ENCODE measurements around the gene CSF2RB.
A peak's percentile ranks its signal among the peaks of the same experiment; 100 is the strongest.

The CSF2RB gene

GRCh38 chr22:36916034-36916433 is 2.6 kb downstream of the CSF2RB start:
- H3K4me3 ChIP-seq (ENCODE audit: low read depth in 1 of 2, low read length in 2 of 2) = no peak overlapping the region
- H3K27ac ChIP-seq (ENCODE audit: low read depth, low read length) = no peak overlapping the region
- peaks cover 0 to 9% of the 10 kb centered on the region in 2 donors for H3K4me1 ChIP-seq (ENCODE audit: control insufficient read depth in 1 of 2, insufficient read depth in 2 of 2, low read length in 2 of 2)
- peaks cover 0 to 3% of the 10 kb centered on the region in 2 donors for H3K9me3 ChIP-seq (ENCODE audit: control insufficient read depth in 1 of 2, low read length in 2 of 2)
- no peaks in the 10 kb centered on the region for H3K36me3 ChIP-seq (ENCODE audit: control insufficient read depth in 1 of 2, insufficient read depth in 2 of 2, low read length in 2 of 2)
- H3K27me3 ChIP-seq (ENCODE audit: control insufficient read depth in 1 of 2, insufficient read depth in 2 of 2, low read length in 2 of 2) = no peaks in the 10 kb centered on the region
- no peak overlapping the region for H3K9ac ChIP-seq (ENCODE audit: low read depth in 1 of 2, low read length in 2 of 2)

GRCh38 chr22:36918586-36919284 is 5.3 kb downstream of the CSF2RB start:
- Histone ChIP-seq H3K36me3 (ENCODE audit: control insufficient read depth in 1 of 2, insufficient read depth in 2 of 2, low read length in 2 of 2) (no peaks in the 10 kb centered on the region), H3K4me3 (ENCODE audit: low read depth in 1 of 2, low read length in 2 of 2) (no peak overlapping the region), H3K9me3 (ENCODE audit: control insufficient read depth in 1 of 2, low read length in 2 of 2) (peaks cover 0 to 3% of the 10 kb centered on the region in 2 donors), H3K27me3 (ENCODE audit: control insufficient read depth in 1 of 2, insufficient read depth in 2 of 2, low read length in 2 of 2) (no peaks in the 10 kb centered on the region), H3K4me1 (ENCODE audit: control insufficient read depth in 1 of 2, insufficient read depth in 2 of 2, low read length in 2 of 2) (peaks cover 0 to 14% of the 10 kb centered on the region in 2 donors), H3K27ac (ENCODE audit: low read depth, low read length) (no peak overlapping the region), H3K9ac (ENCODE audit: low read depth in 1 of 2, low read length in 2 of 2) (no peak overlapping the region)

- H3K9me3 ChIP-seq (ENCODE audit: control insufficient read depth in 1 of 2, low read length in 2 of 2) = peaks cover 0 to 3% of the 10 kb centered on the region in 2 donors
- H3K27ac ChIP-seq (ENCODE audit: low read depth, low read length) = no peak overlapping the region
- H3K9ac ChIP-seq (ENCODE audit: low read depth in 1 of 2, low read length in 2 of 2) = no peak overlapping the region
- no peak overlapping the region for H3K4me3 ChIP-seq (ENCODE audit: low read depth in 1 of 2, low read length in 2 of 2)
- H3K27me3 ChIP-seq (ENCODE audit: control insufficient read depth in 1 of 2, insufficient read depth in 2 of 2, low read length in 2 of 2) = no peaks in the 10 kb centered on the region
- peaks cover 0 to 8% of the 10 kb centered on the region in 2 donors for H3K36me3 ChIP-seq (ENCODE audit: control insufficient read depth in 1 of 2, insufficient read depth in 2 of 2, low read length in 2 of 2)
- H3K4me1 ChIP-seq (ENCODE audit: control insufficient read depth in 1 of 2, insufficient read depth in 2 of 2, low read length in 2 of 2) = peaks cover 0 to 14% of the 10 kb centered on the region in 2 donors
Observed at GRCh38 chr22:36921309-36922104, 8.1 kb downstream of the CSF2RB start.

GRCh38 chr22:36922105-36922608 is 8.7 kb downstream of the CSF2RB start:
- H3K27me3 ChIP-seq (ENCODE audit: control insufficient read depth in 1 of 2, insufficient read depth in 2 of 2, low read length in 2 of 2) = no peaks in the 10 kb centered on the region
- H3K27ac ChIP-seq (ENCODE audit: low read depth, low read length) = peak overlapping the region; percentile 3

GRCh38 chr22:36922711-36923110 is 9.3 kb downstream of the CSF2RB start:
- no peaks in the 10 kb centered on the region for H3K27me3 ChIP-seq (ENCODE audit: control insufficient read depth in 1 of 2, insufficient read depth in 2 of 2, low read length in 2 of 2)
- peaks cover 0 to 8% of the 10 kb centered on the region in 2 donors for H3K36me3 ChIP-seq (ENCODE audit: control insufficient read depth in 1 of 2, insufficient read depth in 2 of 2, low read length in 2 of 2)
- H3K9ac ChIP-seq (ENCODE audit: low read depth in 1 of 2, low read length in 2 of 2) = no peak overlapping the region
- peaks cover 0 to 3% of the 10 kb centered on the region in 2 donors for H3K9me3 ChIP-seq (ENCODE audit: control insufficient read depth in 1 of 2, low read length in 2 of 2)
- no peak overlapping the region for H3K27ac ChIP-seq (ENCODE audit: low read depth, low read length)
- H3K4me3 ChIP-seq (ENCODE audit: low read depth in 1 of 2, low read length in 2 of 2) = no peak overlapping the region
- peaks cover 0 to 14% of the 10 kb centered on the region in 2 donors for H3K4me1 ChIP-seq (ENCODE audit: control insufficient read depth in 1 of 2, insufficient read depth in 2 of 2, low read length in 2 of 2)

More at GRCh38 chr22:36922105-36922608, 8.7 kb downstream of the CSF2RB start:
- no peak overlapping the region for H3K9ac ChIP-seq (ENCODE audit: low read depth in 1 of 2, low read length in 2 of 2)
- H3K4me3 ChIP-seq (ENCODE audit: low read depth in 1 of 2, low read length in 2 of 2) = no peak overlapping the region
- peaks cover 0 to 8% of the 10 kb centered on the region in 2 donors for H3K36me3 ChIP-seq (ENCODE audit: control insufficient read depth in 1 of 2, insufficient read depth in 2 of 2, low read length in 2 of 2)
- peaks cover 0 to 3% of the 10 kb centered on the region in 2 donors for H3K9me3 ChIP-seq (ENCODE audit: control insufficient read depth in 1 of 2, low read length in 2 of 2)
- peaks cover 0 to 14% of the 10 kb centered on the region in 2 donors for H3K4me1 ChIP-seq (ENCODE audit: control insufficient read depth in 1 of 2, insufficient read depth in 2 of 2, low read length in 2 of 2)

- Histone ChIP-seq H3K27ac (ENCODE audit: low read depth, low read length) (no peak overlapping the region), H3K36me3 (ENCODE audit: control insufficient read depth in 1 of 2, insufficient read depth in 2 of 2, low read length in 2 of 2) (peaks cover 0 to 8% of the 10 kb centered on the region in 2 donors), H3K27me3 (ENCODE audit: control insufficient read depth in 1 of 2, insufficient read depth in 2 of 2, low read length in 2 of 2) (no peaks in the 10 kb centered on the region), H3K4me3 (ENCODE audit: low read depth in 1 of 2, low read length in 2 of 2) (no peak overlapping the region), H3K9me3 (ENCODE audit: control insufficient read depth in 1 of 2, low read length in 2 of 2) (peaks cover 0 to 3% of the 10 kb centered on the region in 2 donors), H3K9ac (ENCODE audit: low read depth in 1 of 2, low read length in 2 of 2) (no peak overlapping the region), H3K4me1 (ENCODE audit: control insufficient read depth in 1 of 2, insufficient read depth in 2 of 2, low read length in 2 of 2) (peaks cover 0 to 14% of the 10 kb centered on the region in 2 donors)
Observed at GRCh38 chr22:36923131-36923788, 9.8 kb downstream of the CSF2RB start.

- Histone ChIP-seq H3K36me3 (ENCODE audit: control insufficient read depth in 1 of 2, insufficient read depth in 2 of 2, low read length in 2 of 2) (peaks cover 0 to 8% of the 10 kb centered on the region in 2 donors), H3K9ac (ENCODE audit: low read depth in 1 of 2, low read length in 2 of 2) (no peak overlapping the region), H3K27me3 (ENCODE audit: control insufficient read depth in 1 of 2, insufficient read depth in 2 of 2, low read length in 2 of 2) (no peaks in the 10 kb centered on the region), H3K4me1 (ENCODE audit: control insufficient read depth in 1 of 2, insufficient read depth in 2 of 2, low read length in 2 of 2) (peaks cover 0 to 20% of the 10 kb centered on the region in 2 donors), H3K9me3 (ENCODE audit: control insufficient read depth in 1 of 2, low read length in 2 of 2) (no peaks in the 10 kb centered on the region), H3K4me3 (ENCODE audit: low read depth in 1 of 2, low read length in 2 of 2) (no peak overlapping the region), H3K27ac (ENCODE audit: low read depth, low read length) (no peak overlapping the region)
Observed at GRCh38 chr22:36924151-36924698, 10.8 kb downstream of the CSF2RB start.

- no peaks in the 10 kb centered on the region for H3K9me3 ChIP-seq (ENCODE audit: control insufficient read depth in 1 of 2, low read length in 2 of 2)
- H3K4me3 ChIP-seq (ENCODE audit: low read depth in 1 of 2, low read length in 2 of 2) = no peak overlapping the region
- H3K9ac ChIP-seq (ENCODE audit: low read depth in 1 of 2, low read length in 2 of 2) = no peak overlapping the region
- peaks cover 0 to 20% of the 10 kb centered on the region in 2 donors for H3K4me1 ChIP-seq (ENCODE audit: control insufficient read depth in 1 of 2, insufficient read depth in 2 of 2, low read length in 2 of 2)
- no peak overlapping the region for H3K27ac ChIP-seq (ENCODE audit: low read depth, low read length)
- H3K36me3 ChIP-seq (ENCODE audit: control insufficient read depth in 1 of 2, insufficient read depth in 2 of 2, low read length in 2 of 2) = peaks cover 0 to 8% of the 10 kb centered on the region in 2 donors
- H3K27me3 ChIP-seq (ENCODE audit: control insufficient read depth in 1 of 2, insufficient read depth in 2 of 2, low read length in 2 of 2) = no peaks in the 10 kb centered on the region
Observed at GRCh38 chr22:36925388-36926290, 12.2 kb downstream of the CSF2RB start.

GRCh38 chr22:36926309-36926708 is 12.9 kb downstream of the CSF2RB start:
- H3K36me3 ChIP-seq (ENCODE audit: control insufficient read depth in 1 of 2, insufficient read depth in 2 of 2, low read length in 2 of 2) = peaks cover 0 to 8% of the 10 kb centered on the region in 2 donors
- H3K27ac ChIP-seq (ENCODE audit: low read depth, low read length) = no peak overlapping the region
- no peaks in the 10 kb centered on the region for H3K27me3 ChIP-seq (ENCODE audit: control insufficient read depth in 1 of 2, insufficient read depth in 2 of 2, low read length in 2 of 2)
- H3K9ac ChIP-seq (ENCODE audit: low read depth in 1 of 2, low read length in 2 of 2) = no peak overlapping the region
- H3K4me3 ChIP-seq (ENCODE audit: low read depth in 1 of 2, low read length in 2 of 2) = no peak overlapping the region
- H3K9me3 ChIP-seq (ENCODE audit: control insufficient read depth in 1 of 2, low read length in 2 of 2) = no peaks in the 10 kb centered on the region
- H3K4me1 ChIP-seq (ENCODE audit: control insufficient read depth in 1 of 2, insufficient read depth in 2 of 2, low read length in 2 of 2) = peaks cover 0 to 13% of the 10 kb centered on the region in 2 donors

All from duodenal mucosa (tissue), 2 donors.